ENCODE data around the gene PAK1. TPM values are rescaled to one million over a fixed set of nuclear protein-coding genes. Genes with fewer than 3 reads are reported as not detected.

Gene PAK1
- total and polyA plus RNA-seq, 2 donors (not counting 3 experiments of a cell fraction or from before 2014, with no cell fraction given): 5.6 to 12.9 TPM

- Histone ChIP-seq H4K20me1 (replicated peaks; ENCODE audit: control insufficient read depth, extremely low read depth, insufficient read depth, low read length) (no peaks in the 10 kb centered on the region), H3K27me3 (ENCODE audit: control insufficient read depth in 2 of 2, insufficient read depth in 2 of 2, low read length in 2 of 2) (peaks cover 2% of the 10 kb centered on the region in 2 experiments), H3K27ac (ENCODE audit: insufficient read depth, low read depth, low read length) (no peak overlapping the region), H3K9me3 (replicated peaks; ENCODE audit: control insufficient read depth, insufficient read depth, low read length) (no peaks in the 10 kb centered on the region), H2AFZ (ENCODE audit: low read depth, low read length) (no peak overlapping the region), H3K4me2 (ENCODE audit: insufficient read depth, low read length) (no peak overlapping the region), H3K4me1 (ENCODE audit: control insufficient read depth, extremely low read depth, insufficient read depth, low read length) (no peaks in the 10 kb centered on the region), H3K9ac (replicated peaks; ENCODE audit: extremely low read depth, insufficient read depth, low read length) (no peak overlapping the region), H3K4me3 (replicated peaks in 1 of 3; ENCODE audit: insufficient read depth in 1 of 3, low read depth in 1 of 3, low read length in 3 of 3) (no peak overlapping the region), H3K36me3 (ENCODE audit: control insufficient read depth in 2 of 2, extremely low read depth in 1 of 2, insufficient read depth in 2 of 2, low read length in 2 of 2) (no peaks in the 10 kb centered on the region), H3K9me1 (replicated peaks; ENCODE audit: control insufficient read depth, extremely low read depth, insufficient read depth, low read length) (no peaks in the 10 kb centered on the region), H3K79me2 (ENCODE audit: control insufficient read depth, insufficient read depth, low read length) (no peaks in the 10 kb centered on the region)
- BruUV-seq (replicated peaks): no TSS peak
- ChIA-PET CTCF (no interaction called here), POLR2A (no interaction called here)
- intact Hi-C loops (cut with micrococcal nuclease): no loop called here
- FAIRE-seq (no peak), DNase-seq (ENCODE audit: low read depth, low spot score) (no peak)
- TF ChIP-seq MYC (IDR thresholded peaks at IDR 0.05; ENCODE audit: low read depth, low read length) (no peak), POLR2AphosphoS5 (IDR thresholded peaks at IDR 0.05; ENCODE audit: insufficient read depth, low read depth, low read length) (no peak)
- dilution Hi-C loops (cut with MboI; ENCODE audit: extremely low pct_ligation_motif_present, low sequenced_read_pairs): no loop called here
These were observed 153.5 kb downstream of the PAK1 start for GRCh38 chr11:77320351-77320750.

- ChIA-PET POLR2A (no interaction called here), CTCF (interaction anchor here (1.2 kb wide), 1 partner anchor 24 kb away, joined by 3 read pairs; no protein-coding TSS in a partner anchor)
- intact Hi-C loops (cut with micrococcal nuclease) (no loop called here), dilution Hi-C loops (cut with MboI; ENCODE audit: extremely low pct_ligation_motif_present, low sequenced_read_pairs) (no loop called here)
- Histone ChIP-seq H3K9me1 (replicated peaks; ENCODE audit: control insufficient read depth, extremely low read depth, insufficient read depth, low read length) (no peaks in the 10 kb centered on the region), H3K4me1 (ENCODE audit: control insufficient read depth, extremely low read depth, insufficient read depth, low read length) (no peaks in the 10 kb centered on the region), H2AFZ (ENCODE audit: low read depth, low read length) (no peak overlapping the region), H3K27me3 (ENCODE audit: control insufficient read depth in 2 of 2, insufficient read depth in 2 of 2, low read length in 2 of 2) (peaks cover 2 to 3% of the 10 kb centered on the region in 2 experiments), H3K79me2 (ENCODE audit: control insufficient read depth, insufficient read depth, low read length) (no peaks in the 10 kb centered on the region), H3K4me2 (ENCODE audit: insufficient read depth, low read length) (no peak overlapping the region), H3K4me3 (replicated peaks in 1 of 3; ENCODE audit: insufficient read depth in 1 of 3, low read depth in 1 of 3, low read length in 3 of 3) (no peak overlapping the region), H4K20me1 (replicated peaks; ENCODE audit: control insufficient read depth, extremely low read depth, insufficient read depth, low read length) (no peaks in the 10 kb centered on the region), H3K9ac (replicated peaks; ENCODE audit: extremely low read depth, insufficient read depth, low read length) (no peak overlapping the region), H3K36me3 (ENCODE audit: control insufficient read depth in 2 of 2, extremely low read depth in 1 of 2, insufficient read depth in 2 of 2, low read length in 2 of 2) (no peaks in the 10 kb centered on the region), H3K27ac (ENCODE audit: insufficient read depth, low read depth, low read length) (no peak overlapping the region), H3K9me3 (replicated peaks; ENCODE audit: control insufficient read depth, insufficient read depth, low read length) (no peaks in the 10 kb centered on the region)
- no TSS peak for BruUV-seq (replicated peaks)
- no peak for DNase-seq (ENCODE audit: low read depth, low spot score)
- TF ChIP-seq MYC (IDR thresholded peaks at IDR 0.05; ENCODE audit: low read depth, low read length): no peak
- TF ChIP-seq POLR2AphosphoS5 (IDR thresholded peaks at IDR 0.05; ENCODE audit: insufficient read depth, low read depth, low read length): no peak
- TF ChIP-seq MAX (IDR thresholded peaks at IDR 0.05; ENCODE audit: insufficient read depth, insufficient read length): no peak
- no peak for TF ChIP-seq FOS (IDR thresholded peaks at IDR 0.05; ENCODE audit: borderline replicate concordance, insufficient read depth, low read length)
- no peak for FAIRE-seq
These were observed 155.3 kb downstream of the PAK1 start for GRCh38 chr11:77318600-77318999.

Data from endothelial cell of umbilical vein (primary cell).